IPS-20b (cell line): ENCODE measurements around the gene CD163L1.

ENCODE experiments used
- H3K27ac ChIP-seq: one replicate; pipeline ENCODE4 v1.5.1; 2013; ENCODE audit warnings: low read length
- H3K27me3 ChIP-seq: 2 replicates; pipeline ENCODE4 v1.6.1; 2013; ENCODE audit warnings: mild to moderate bottlenecking, low read length, inconsistent platforms; ENCODE audit not compliant: insufficient read depth
- H3K36me3 ChIP-seq: 2 replicates; pipeline ENCODE4 v1.6.1; 2013; ENCODE audit warnings: low read depth, mild to moderate bottlenecking, inconsistent platforms, low read length, moderate library complexity; ENCODE audit not compliant: insufficient read depth
- H3K4me1 ChIP-seq: 2 replicates; pipeline ENCODE4 v1.6.1; 2013; ENCODE audit warnings: mild to moderate bottlenecking, control low read depth, inconsistent platforms, low read length, moderate library complexity; ENCODE audit not compliant: insufficient read depth
- H3K4me3 ChIP-seq: 2 replicates; pipeline ENCODE4 v1.5.1; 2013; ENCODE audit warnings: mild to moderate bottlenecking, low read length, inconsistent platforms
- H3K9ac ChIP-seq: 2 replicates; pipeline ENCODE4 v1.6.1; 2013; ENCODE audit warnings: low read depth, mild to moderate bottlenecking, inconsistent platforms, low read length, moderate library complexity
- H3K9me3 ChIP-seq: 2 replicates; pipeline ENCODE4 v1.6.1; 2013; ENCODE audit warnings: mild to moderate bottlenecking, low read depth, low read length, inconsistent platforms; ENCODE audit not compliant: insufficient read depth

CD163L1 gene

GRCh38 chr12:7319930-7320329 lies 124.0 kb downstream of the CD163L1 start:
- H3K4me3 ChIP-seq, result no peak overlapping the region
- H3K4me1 ChIP-seq, result no peaks in the 10 kb centered on the region
- H3K9ac ChIP-seq, result no peak overlapping the region
- no peaks in the 10 kb centered on the region for H3K36me3 ChIP-seq
- H3K27ac ChIP-seq, result no peak overlapping the region
- no peaks in the 10 kb centered on the region for H3K27me3 ChIP-seq
- H3K9me3 ChIP-seq, result no peaks in the 10 kb centered on the region

- Histone ChIP-seq H3K4me1 (no peaks in the 10 kb centered on the region), H3K4me3 (no peak overlapping the region), H3K27me3 (no peaks in the 10 kb centered on the region), H3K9ac (no peak overlapping the region), H3K27ac (no peak overlapping the region), H3K9me3 (no peaks in the 10 kb centered on the region), H3K36me3 (no peaks in the 10 kb centered on the region)
Observed at GRCh38 chr12:7310070-7310469, 133.9 kb downstream of the CD163L1 start.
